Adrenal gland (tissue), 12 donors: ENCODE results near the gene COPRS. TPM values are rescaled to one million over a fixed set of nuclear protein-coding genes. Genes with fewer than 3 reads are reported as not detected.

ENCODE experiments used
- DNase-seq, 7 donors: peaks; one replicate each; pipeline ENCODE4 v3.0.0-alpha.2; 2019 to 2020
- H3K27ac ChIP-seq, 5 donors: fragments of 200-600 bp; sonication (generic) in 4 of 5; 1 replicate in 3 of 5; 2 replicates in 2 of 5; pipeline versions ENCODE4 v1.5.1 to v1.8.0; 2016 to 2020; ENCODE audit warnings: mild to moderate bottlenecking in 1 of 5
- H3K27me3 ChIP-seq: fragments of 200-600 bp; 2 replicates; pipeline ENCODE4 v1.8.0; 2021
- H3K36me3 ChIP-seq, 2 donors: fragments of 200-600 bp; replicated peaks in 1 of 2; 1 replicate in 1 of 2; 2 replicates in 1 of 2; pipeline versions ENCODE4 v1.5.1 to v1.8.0; 2018 to 2022
- H3K4me1 ChIP-seq, 2 donors: fragments of 200-600 bp; replicated peaks in 1 of 2; 1 replicate in 1 of 2; 2 replicates in 1 of 2; pipeline versions ENCODE4 v1.5.1 to v1.8.0; 2018 to 2021
- H3K4me3 ChIP-seq, 4 donors: fragments of 200-600 bp; sonication (generic) in 3 of 4; one replicate each; pipeline ENCODE4 v1.5.1; 2016 to 2018
- H3K9me3 ChIP-seq, 3 donors: fragments of 200-600 bp; sonication (generic) in 1 of 3; replicated peaks in 1 of 3; 1 replicate in 2 of 3; 2 replicates in 1 of 3; pipeline versions ENCODE4 v1.5.1 to v1.8.0; 2016 to 2021
- POLR2A ChIP-seq, 2 donors: fragments of 450-650 bp; IDR thresholded peaks; one replicate each; pipeline ENCODE4 v1.6.1; 2017; ENCODE audit warnings: antibody characterized with exemption in 2 of 2, mild to moderate bottlenecking in 2 of 2, moderate library complexity in 1 of 2
- WGBS, 4 donors: extraction: QIAGEN DNeasy Blood & Tissue Kit in 2 of 4; methylation state at CpG; one replicate each; pipeline versions ENCODE4 v1.1.5 to v1.1.7; 2013 to 2017; 5-methylcytosine and 5-hydroxymethylcytosine counted together
- intact Hi-C, 2 donors: fragments of 100-400 bp; cut with DNase I; formaldehyde crosslinking; loops; one replicate each; pipeline versions ENCODE4 v1.14.1 to v1.15.0; 2022 to 2023
- polyA plus RNA-seq, 3 donors: library from polyadenylated mRNA; stranded (reverse); fragments of 200-250 nt in 2 of 3; fragments of 350-450 nt in 1 of 3; fragmentation: Illumina TruSeq in 1 of 3; extraction: RNeasy Lipid Tissue Mini Kit (QIAGEN cat#74804) in 1 of 3; gene quantifications; one replicate each; pipeline ENCODE4 v1.2.3, GENCODE V29; 2013 to 2014
- total RNA-seq, 9 donors: library from RNA; depleted of rRNA in 4 of 9; stranded (reverse); fragments of >200 nt in 4 of 9; fragments of 120-200 nt in 1 of 9; fragmentation: NEBNext Ultra II Directional in 1 of 9; extraction: Animal tissue kit (Norgen Biotek cat#: 25700) in 1 of 9; gene quantifications; one replicate each; pipeline versions ENCODE4 v1.1.0 to v1.2.4, GENCODE V29; 2013 to 2023
- TF ChIP-seq, protein P1 (sequence below), 6 experiments: fragments of 450-650 bp in 4 of 6; fragments of 200-600 bp in 2 of 6; sonication (generic) in 1 of 6; IDR thresholded peaks; 1 replicate in 5 of 6; 2 replicates in 1 of 6; pipeline versions ENCODE4 v1.5.1 to v1.8.0; 2016 to 2021; ENCODE audit warnings: antibody characterized with exemption in 6 of 6, mild to moderate bottlenecking in 2 of 6, moderate library complexity in 1 of 6
- donor health status: healthy with polysubstance abuse.
- donor health status: Bipolar disorder and iron deficiency.
- donor health status: DM: yes; HTN: yes; CAD: no.
- donor health status: DM: no; HTN: no; CAD: no.
- donor health status: DM: no; HTN: no; CAD: no.
- donor health status: DM: yes; HTN: yes; CAD: no.

Gene COPRS
- total and polyA plus RNA-seq, 12 donors: 31.0 to 126 (median 50.8) TPM

DNA sequence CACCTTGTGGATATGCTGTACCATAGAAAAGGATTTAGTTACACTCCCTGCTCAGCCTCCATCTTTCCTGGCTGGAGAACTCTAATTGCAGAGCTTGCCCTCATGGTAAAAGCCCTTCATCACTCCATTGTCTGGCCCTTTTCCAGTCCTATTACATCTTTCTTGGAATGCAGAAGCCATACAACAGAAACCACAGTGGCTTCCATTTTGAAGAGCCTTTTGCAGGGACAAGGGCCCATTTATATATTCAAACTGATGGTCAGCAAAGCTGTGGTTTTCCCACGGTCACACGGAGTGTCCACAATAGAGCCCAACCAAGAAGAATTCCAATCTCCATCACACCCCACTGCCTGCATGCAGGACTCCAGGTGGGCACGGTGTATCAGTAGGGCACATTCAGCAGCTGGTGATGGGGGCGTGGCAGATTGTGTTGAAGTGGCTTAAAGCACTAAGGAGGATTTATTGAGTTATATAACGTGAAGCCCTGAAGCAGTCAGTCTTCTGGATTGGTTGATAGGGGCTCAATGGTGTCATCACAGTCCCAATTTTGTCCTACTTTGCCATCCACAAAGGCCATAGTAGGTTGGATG lies 20.3 kb downstream of the COPRS start:
- H3K9me3 ChIP-seq: no peaks in the 10 kb centered on the region
- no peak overlapping the region for H3K4me3 ChIP-seq
- H3K4me1 ChIP-seq: peaks cover 11 to 15% of the 10 kb centered on the region in 2 donors
- no peaks in the 10 kb centered on the region for H3K27me3 ChIP-seq
- H3K27ac ChIP-seq: no peak overlapping the region
- WGBS, 4 donors: 82 to 90% (median 88%) methylated on average over 5 of the region's 5 CpGs
- intact Hi-C loops: no loop called here
- no peak for DNase-seq
- H3K36me3 ChIP-seq: no peaks in the 10 kb centered on the region
- TF ChIP-seq POLR2A (IDR thresholded peaks at IDR 0.05): no peak
- TF ChIP-seq, protein P1, sequence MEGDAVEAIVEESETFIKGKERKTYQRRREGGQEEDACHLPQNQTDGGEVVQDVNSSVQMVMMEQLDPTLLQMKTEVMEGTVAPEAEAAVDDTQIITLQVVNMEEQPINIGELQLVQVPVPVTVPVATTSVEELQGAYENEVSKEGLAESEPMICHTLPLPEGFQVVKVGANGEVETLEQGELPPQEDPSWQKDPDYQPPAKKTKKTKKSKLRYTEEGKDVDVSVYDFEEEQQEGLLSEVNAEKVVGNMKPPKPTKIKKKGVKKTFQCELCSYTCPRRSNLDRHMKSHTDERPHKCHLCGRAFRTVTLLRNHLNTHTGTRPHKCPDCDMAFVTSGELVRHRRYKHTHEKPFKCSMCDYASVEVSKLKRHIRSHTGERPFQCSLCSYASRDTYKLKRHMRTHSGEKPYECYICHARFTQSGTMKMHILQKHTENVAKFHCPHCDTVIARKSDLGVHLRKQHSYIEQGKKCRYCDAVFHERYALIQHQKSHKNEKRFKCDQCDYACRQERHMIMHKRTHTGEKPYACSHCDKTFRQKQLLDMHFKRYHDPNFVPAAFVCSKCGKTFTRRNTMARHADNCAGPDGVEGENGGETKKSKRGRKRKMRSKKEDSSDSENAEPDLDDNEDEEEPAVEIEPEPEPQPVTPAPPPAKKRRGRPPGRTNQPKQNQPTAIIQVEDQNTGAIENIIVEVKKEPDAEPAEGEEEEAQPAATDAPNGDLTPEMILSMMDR (IDR thresholded peaks at IDR 0.05): no peak

DNA sequence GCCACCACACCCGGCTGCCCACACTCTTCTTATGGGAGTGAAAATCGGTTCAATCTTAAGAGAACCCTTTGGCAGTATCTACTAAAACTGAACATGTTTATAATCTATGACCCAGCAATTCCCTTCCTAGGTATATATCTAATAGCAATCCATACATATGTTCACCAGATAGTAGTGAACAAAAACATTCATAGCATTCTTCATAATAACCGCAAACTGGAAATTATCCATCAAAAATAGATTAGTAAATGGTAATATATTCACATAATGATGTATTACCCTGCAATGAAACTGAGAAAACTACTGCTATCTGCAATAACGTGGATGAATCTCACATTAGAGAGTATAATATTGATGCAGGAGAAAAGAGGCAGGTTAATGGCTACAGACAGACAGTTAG lies 23.1 kb downstream of the COPRS start:
- no peak for DNase-seq
- no peak for TF ChIP-seq POLR2A (IDR thresholded peaks at IDR 0.05)
- TF ChIP-seq, protein P1 (IDR thresholded peaks at IDR 0.05): no peak
- no peaks in the 10 kb centered on the region for H3K4me1 ChIP-seq
- intact Hi-C loops: no loop called here
- H3K27me3 ChIP-seq: no peaks in the 10 kb centered on the region
- WGBS, 4 donors: 62 to 80% (median 68%) methylated on average over 4 of the region's 4 CpGs
- no peaks in the 10 kb centered on the region for H3K9me3 ChIP-seq
- H3K27ac ChIP-seq: no peak overlapping the region
- H3K36me3 ChIP-seq: no peaks in the 10 kb centered on the region
- H3K4me3 ChIP-seq: no peak overlapping the region

DNA sequence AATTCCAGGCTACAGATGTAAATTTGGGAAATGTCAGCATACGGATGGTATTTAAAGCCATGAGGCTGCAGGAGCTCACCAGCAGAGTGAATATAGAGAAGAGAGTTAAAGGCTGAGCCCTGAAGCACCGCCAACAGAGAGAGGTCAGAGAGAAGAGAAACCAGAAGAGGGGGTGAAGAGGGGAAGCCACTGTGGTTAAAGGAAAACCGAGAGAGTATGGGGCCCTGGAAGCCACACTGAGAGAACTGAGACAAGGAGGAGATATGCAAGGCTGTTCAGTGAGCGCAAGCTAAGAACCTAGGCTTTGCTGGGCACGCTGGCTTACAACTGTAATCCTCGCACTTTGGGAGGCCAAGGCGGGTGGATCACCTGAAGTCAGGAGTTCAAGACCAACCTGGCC lies 24.6 kb downstream of the COPRS start:
- Histone ChIP-seq H3K36me3 (no peaks in the 10 kb centered on the region), H3K27ac (no peak overlapping the region), H3K4me3 (no peak overlapping the region), H3K27me3 (no peaks in the 10 kb centered on the region), H3K4me1 (no peaks in the 10 kb centered on the region), H3K9me3 (no peaks in the 10 kb centered on the region)
- no peak for TF ChIP-seq POLR2A (IDR thresholded peaks at IDR 0.05)
- TF ChIP-seq, protein P1 (IDR thresholded peaks at IDR 0.05): no peak
- intact Hi-C loops: no loop called here
- WGBS, 4 donors: 57 to 70% (median 67%) methylated on average over 7 of the region's 7 CpGs
- no peak for DNase-seq

GRCh38 chr17:31832746-31833145 lies 26.3 kb downstream of the COPRS start:
- no peaks in the 10 kb centered on the region for H3K9me3 ChIP-seq
- H3K4me3 ChIP-seq: no peak overlapping the region
- H3K36me3 ChIP-seq: no peaks in the 10 kb centered on the region
- intact Hi-C loops: no loop called here
- no peak overlapping the region for H3K27ac ChIP-seq
- no peaks in the 10 kb centered on the region for H3K4me1 ChIP-seq
- no peaks in the 10 kb centered on the region for H3K27me3 ChIP-seq
- TF ChIP-seq POLR2A (IDR thresholded peaks at IDR 0.05): no peak
- TF ChIP-seq, protein P1 (IDR thresholded peaks at IDR 0.05): no peak
- no peak for DNase-seq
- 80 to 84% (median 83%) methylated on average over 9 of the region's 9 CpGs for WGBS, 4 donors
